NK-92 treated with Interleukin-12 subunit alpha and Interleukin-12 subunit beta, amount 100 ng/mL, for 24 hours (cell line): ENCODE measurements around the gene KCNK2.

Experiments
- DNase-seq: peaks from one replicate; lab custom pipeline; 2025; lab: John Stamatoyannopoulos, UW

The KCNK2 gene

DNA sequence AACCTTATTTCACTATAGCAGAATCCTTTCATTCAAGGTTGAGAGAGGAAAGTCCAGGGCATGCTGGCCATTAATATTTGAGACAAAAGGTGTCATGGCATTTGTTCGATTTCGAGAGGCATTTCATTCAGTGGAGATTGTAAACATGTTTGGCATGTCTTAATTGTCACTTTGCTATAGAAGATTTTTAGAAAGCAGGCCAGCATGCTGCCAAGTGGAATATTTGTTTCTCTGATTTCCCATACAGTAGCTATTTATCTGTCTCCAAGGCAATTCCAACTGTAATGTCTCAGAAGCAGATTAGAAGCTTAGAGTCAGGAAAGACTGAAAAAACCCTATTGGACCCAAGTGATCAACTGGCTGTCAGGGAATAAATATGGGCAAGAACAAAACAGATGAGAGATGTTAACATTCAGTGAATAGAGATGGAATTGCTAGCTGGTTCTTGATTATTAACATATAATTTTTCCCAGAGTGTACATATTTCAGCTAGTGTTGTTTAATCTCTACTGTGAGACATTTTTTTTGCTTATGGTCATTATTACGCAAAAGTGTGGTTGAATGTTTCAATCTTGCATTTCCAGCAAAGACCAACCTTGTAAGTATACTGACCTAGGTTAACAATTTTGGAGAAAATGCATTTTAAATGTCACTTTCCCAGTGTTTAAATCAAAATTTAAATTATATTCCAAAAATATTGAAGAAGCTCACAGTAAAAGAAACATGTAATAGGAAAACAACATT is 174.6 kb downstream of the KCNK2 start:
- DNase-seq = no peak

DNA sequence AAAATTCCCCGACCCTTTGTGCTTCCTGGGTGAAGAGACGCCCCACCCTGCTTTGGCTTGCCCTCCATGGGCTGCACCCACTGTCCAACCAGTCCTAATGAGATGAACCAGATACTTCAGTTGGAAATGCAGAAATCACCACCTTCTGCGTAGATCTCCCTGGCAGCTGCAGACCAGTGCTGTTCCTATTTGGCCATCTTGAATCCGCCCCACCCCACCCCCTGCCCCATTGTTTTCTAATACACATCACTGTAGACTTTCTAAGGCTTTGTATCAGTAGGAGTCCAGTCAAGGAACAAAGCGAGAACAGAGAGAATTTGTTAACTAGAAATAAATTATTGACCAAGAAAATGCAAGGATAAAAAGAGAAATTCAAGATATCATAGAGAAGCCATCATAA is 178.2 kb downstream of the KCNK2 start:
- no peak for DNase-seq

DNA sequence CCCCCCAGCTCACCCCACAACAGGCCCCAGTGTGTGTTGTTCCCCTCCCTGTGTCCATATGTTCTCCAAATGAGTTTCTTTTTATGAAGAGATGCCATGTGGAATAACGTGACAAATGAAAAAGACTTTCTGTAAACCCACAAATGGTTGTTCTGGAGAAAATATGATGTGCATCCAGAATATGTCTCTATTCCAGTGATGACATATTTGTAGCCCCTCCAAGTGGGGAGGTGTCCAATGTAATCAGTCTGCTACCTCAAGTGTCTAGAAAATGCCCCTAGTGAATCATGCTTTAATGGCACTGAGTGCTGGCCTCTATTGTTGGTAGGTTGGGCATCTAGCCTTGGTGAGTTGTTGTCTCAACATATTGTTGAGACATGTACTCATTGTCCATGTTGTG is 179.6 kb downstream of the KCNK2 start:
- no peak for DNase-seq

DNA sequence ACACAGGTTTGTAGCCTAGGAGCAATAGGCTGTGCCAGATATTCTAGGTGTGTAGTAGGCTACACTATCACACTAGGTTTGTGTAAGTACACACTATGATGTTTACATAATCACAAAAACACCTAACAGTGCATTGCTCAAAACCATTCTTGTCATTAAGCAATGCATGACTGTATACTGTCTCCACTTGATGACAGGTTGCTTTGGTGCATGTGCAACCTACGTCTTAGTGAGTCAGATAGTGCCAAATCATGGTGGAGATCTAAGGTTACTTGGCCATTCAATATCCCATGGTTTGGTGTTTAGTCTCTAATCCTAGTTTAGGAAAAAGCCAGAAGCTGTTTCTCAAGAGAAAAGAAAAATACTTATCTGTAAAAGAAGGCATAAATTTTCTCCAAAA is 181.1 kb downstream of the KCNK2 start:
- DNase-seq = no peak

DNA sequence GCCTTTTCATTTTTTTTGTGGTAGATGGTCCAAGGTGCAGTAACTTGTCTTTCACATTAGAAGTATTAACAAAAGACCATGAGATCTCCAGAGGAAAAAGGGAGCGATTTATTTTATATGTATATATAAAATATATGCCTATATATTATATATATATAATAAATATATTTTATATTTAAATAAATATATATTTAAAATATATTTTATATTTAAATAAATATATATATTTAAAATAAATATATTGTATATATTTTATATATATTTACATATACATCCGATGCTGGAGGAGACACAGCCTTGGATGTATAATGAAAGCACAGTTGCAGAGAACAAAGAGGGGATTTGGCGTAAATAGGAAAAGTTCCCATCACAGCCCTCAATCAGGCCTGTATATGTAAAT is 182.1 kb downstream of the KCNK2 start:
- no peak for DNase-seq

DNA sequence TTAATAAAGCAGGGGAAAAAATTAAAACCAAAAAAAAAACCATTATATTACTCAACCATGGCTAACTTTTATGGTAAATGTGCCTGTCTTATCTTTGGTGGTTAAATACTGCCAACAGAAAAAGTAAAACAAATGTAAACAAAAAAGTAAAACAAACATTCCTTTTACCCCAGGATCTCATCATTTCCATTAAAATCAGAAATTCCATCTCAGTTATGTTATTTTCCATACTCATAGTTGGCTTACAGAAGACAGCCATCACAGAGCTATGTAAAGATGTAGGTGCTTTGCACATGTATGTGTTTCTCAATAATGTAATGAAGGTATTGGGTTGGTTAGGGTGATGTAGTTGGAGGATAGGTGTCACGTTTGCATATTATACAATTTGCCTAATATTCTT is 185.0 kb downstream of the KCNK2 start:
- DNase-seq = no peak

DNA sequence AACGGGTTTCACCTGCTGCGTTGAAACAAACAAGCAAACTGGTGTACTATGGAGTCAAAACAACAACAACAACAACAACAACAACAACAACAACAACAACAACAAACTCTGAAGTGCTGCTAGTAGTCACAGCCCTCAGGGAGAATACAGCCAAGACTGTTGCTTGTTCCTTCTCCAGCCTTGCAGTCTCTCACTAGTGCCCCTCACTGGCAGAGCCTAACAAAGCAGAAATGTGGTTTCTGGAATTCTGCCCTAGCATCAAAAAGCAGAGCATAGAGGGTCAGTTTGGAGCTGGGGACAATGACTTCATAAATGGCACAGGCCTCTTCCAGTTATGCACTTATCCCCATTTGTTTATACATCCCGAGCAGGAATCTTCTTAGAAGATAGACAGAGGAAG is 187.4 kb downstream of the KCNK2 start:
- DNase-seq = no peak

DNA sequence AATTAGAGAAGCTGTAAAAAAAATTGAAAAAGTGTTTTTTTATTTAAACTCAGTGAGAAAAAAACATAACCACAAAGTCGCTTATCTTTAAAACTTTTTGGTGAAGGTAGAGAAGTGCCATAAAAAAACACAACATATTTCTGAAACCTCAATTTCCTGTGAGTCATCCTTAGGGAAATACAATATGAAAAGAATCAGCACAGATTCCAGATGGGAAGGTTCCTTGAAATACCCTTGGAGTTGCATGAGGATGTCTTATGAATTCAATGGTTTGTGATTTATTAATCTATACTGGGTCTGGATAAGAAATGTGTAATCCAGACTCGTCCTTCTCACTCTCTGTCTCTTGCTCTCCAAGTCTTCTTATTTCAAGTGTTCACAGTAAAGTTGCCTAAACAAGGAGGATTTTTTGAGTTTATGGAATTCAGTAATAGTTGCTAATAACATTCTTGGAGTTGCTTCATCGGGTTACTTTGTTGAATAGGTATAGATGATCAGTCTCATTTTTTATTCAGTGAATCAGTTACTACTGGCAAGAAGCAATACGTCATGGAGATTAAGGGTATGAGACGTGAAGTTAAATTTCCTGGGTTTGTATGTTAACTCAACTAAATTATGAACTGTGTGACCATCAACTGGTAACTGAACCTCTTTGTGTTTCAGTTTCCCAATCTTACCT is 191.4 kb downstream of the KCNK2 start:
- no peak for DNase-seq

DNA sequence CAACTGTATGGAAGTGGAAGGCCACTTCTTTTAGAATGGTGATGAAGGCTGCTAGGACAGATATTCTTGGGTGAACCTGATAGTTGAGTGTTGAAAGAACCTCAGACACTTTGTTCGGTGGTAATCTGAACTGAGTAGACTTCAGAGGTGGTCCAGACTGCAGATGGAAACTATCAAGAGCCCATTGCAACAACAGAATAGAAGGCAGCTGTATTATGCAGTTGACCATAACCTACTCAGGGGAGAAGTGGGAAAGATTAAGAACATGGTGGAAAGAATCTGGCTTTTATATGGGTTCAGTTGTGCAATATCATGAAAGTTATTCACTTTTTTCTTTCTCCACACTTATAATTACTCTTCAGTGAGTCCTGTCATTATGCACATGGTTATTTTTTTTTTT is 194.0 kb downstream of the KCNK2 start:
- no peak for DNase-seq

DNA sequence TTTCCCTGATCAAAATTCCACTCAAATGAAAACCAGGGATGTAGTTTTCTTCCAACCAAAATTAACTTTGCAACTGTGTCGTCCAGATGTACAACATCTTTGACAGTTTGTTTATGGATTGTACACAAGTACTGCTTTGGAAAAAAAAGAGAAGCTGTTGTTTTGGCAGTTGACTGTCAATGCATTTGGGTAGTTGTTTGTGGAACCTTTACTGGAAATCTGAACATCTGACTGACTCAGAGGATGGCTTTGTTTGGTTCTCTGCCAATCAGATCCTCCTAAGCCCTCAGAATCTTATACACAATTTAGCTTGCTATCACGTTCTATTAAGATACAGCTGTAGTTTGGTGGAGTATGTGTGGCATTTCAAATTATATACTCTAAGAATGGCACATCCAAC is 195.0 kb downstream of the KCNK2 start:
- no peak for DNase-seq

DNA sequence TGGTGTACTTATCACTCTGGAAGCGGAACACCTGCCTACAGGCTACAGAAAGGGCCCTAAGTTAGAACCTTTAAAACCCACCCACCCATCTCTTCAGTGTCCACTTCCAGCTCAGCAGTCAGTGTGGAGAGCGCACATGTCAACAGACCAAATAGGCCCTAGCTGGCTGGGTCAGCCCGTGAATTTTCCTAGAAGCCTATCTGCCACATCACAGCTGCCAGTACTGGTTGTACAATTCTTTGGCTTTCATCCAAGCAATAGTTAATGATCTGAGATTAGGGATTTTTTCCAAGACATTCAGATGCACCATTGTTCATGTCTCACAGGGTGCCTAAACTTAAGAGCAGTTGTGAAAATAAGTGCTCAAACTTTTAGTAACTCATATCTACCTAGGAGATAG is 197.1 kb downstream of the KCNK2 start:
- no peak for DNase-seq

DNA sequence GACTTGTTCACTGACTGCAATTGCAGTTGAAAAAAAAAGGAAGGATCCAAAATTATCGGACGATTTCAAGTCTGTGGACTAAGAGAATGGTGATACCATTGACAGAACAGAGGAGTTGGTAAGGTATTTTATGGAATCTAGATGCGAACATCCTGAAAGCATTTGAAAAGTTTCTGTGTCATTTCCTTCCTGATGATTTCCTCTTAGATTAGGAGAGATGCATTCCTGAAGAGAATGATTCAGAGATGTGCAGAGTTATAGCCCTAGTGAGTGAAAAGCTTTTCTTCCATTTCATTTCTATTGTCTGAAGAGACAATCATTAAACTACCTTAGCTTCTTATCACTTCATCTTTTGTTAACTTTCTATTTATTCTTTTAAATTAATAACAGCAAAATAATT is 200.0 kb downstream of the KCNK2 start:
- DNase-seq = no peak

DNA sequence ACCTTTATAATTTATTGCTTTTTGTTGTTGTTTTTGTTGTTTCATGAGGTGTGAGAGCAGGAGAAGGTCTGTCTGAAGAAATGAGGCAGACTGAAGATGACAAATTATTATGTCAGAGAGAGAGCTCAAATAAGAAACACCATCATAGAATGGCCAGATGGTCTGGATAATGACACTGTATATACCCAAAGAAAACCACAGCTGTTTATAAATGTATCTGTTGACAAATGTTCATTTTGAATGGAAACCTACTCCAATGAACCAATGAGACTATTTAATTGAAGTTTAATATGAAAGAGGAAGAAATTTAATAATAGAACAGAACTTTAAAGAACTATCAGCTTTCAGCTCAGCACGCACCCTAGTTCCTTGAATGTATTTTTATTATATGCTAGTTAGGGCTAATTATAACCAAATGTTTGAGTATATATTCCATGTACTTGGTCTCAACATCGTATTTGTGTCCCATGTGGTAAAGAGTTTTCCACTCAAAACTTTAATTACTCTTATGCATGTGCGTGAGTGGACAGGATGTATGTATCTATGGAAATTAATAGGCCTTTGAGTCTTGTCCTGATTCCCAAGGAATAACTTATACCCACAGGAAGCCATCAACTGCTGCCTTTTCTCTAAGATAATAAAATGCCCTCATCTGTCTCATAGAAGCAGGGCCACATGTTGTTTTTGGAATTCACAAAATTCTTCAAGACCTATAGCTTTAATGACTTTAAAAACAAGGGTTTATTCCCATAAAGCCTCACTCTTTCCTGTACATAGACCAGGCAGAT is 202.7 kb downstream of the KCNK2 start:
- no peak for DNase-seq
